Measurements from ENCODE around the gene CREB3L4.
A peak's percentile ranks its signal among the peaks of the same experiment; 100 is the strongest.
"Not testable (repeated sequence)": the region's sequence is repeated elsewhere in the genome, so short reads cannot be mapped to it uniquely, and the experiment has no call there.

The CREB3L4 gene

DNA sequence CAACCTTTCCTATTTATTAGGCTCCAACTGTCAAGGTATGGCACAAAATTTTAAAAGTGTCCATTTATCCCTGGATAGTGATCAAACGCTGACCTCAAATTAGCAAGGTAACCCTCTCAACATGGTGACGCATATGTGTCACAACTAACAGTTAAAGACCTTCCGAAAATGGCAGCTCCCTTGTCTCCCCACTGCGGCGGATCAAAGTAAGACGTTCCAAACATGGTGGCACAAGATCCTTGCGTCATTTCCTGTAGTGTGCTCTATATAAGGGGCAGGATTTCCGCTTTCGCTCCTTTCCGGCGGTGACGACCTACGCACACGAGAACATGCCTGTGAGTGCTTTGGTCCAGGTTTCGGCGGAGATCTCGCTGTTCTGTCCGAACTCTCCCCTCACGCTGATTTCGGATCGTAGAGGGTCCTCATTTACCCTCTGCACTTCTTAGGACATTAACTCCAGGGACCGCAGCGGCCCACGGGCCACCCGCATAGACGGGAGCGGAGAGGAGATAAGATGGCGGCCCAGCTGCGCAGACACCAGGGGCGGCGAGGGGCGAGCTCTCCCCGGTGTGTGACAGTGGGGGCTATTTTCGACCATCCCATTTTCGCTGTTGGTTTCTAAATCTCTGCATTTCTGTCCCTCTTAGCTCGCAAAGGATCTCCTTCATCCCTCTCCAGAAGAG lies 22.9 kb downstream of the CREB3L4 start, which contains the start of gene RPS27:
Gene RPS27 (plus strand): TSS at position 295 of the 683 bp plus-strand sequence. CDS start 35 bp downstream, at position 330.
- DNase-seq = peak; percentile 99

- DNase-seq = no peak
Observed at GRCh38 chr1:153991151-153991630, 23.5 kb downstream of the CREB3L4 start.

DNA sequence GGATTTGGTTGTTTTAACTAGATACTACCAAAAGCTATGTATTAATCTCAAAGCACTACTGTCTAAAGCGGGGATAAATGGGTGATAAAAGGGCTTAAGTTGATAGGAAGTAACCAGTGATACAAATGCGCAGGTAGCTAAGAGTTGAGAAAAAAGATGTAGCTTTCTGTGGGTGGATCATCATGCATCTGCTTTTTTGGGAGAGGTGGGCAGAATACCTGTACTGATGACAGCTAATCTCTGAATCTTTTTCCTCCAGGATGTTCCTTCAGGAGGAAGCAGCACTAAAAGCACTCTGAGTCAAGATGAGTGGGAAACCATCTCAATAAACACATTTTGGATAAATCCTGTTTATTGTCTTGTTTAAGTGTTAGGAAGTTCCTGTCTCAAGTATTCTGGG lies 24.1 kb downstream of the CREB3L4 start:
- DNase-seq = no peak

DNA sequence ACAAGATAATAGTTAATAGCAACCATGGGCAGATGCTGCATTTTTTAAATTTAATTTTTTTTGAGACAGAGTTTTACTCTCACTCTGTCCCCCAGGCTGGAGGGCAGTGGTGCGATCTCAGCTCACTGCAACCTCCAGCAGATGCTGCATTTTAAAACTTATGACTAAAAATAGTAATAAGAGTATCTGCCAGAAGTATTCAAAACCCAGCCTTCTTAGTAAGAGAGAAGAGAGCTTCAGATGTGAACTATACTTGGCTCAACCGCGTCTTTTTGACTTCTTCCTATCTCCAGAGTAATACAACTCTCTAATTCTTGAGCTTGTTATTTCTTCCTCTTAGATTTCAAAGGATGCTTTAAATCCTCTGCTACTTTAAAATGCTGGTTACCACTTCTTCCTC lies 27.5 kb downstream of the CREB3L4 start:
- DNase-seq = no peak

- no peak for DNase-seq
Observed at GRCh38 chr1:153995640-153996039, 27.9 kb downstream of the CREB3L4 start.

- DNase-seq = not testable (repeated sequence)
Observed at GRCh38 chr1:153996882-153997281, 29.2 kb downstream of the CREB3L4 start.

DNA sequence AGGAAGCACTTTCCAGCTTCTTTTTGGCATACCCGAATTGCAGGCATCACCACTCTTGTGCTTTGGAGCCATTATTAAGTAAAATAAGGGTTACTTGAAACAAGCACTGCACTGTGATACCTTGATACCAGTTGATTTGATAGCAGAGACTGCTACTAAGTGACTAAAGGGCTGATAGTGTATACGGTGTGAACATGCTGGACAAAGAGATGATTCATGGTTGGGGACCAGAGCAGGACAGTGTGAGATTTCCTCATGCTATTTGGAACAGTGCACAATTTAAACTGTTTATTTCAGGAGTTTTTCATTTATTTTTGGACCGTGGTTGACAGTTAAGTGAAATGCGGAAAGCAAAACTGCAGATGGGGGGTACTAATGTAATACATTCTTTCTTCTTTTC lies 32.7 kb downstream of the CREB3L4 start:
- DNase-seq = no peak

DNA sequence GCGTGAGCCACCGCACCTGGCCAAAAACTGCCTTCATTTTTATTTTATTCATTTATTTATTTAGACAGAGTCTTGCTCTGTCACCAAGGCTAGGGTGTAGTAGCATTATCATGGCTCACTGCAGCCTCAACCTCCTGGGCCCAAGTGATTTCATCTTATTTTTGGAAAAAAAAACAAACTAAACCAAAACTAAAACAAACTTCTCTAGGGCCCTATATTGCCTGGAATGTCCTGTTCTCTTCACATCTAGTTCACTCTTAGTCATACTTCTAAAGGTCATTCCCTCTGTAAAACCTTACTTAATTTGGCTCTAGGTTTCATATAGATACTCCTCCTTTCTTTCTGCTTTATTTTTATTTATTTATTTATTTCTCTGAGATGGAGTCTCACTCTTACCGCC lies 38.4 kb downstream of the CREB3L4 start:
- DNase-seq = no peak

DNA sequence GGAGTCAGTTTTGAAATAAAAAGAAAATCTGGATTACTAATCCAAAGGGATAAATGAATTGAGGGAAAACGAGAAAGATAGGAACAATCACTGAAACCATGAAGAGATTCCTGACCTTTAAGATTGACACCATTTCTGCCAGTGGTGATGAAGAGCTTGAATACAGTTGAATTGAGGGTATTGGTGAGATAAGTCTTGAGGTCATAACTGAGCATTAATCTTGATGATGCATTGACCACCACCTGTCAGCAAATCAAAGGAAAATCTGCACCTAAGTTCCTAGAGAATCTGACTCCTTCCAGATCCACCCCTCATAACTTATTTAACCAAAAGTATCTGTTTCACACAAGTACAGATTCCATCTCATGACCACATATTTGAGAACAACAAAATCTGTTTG lies 44.4 kb downstream of the CREB3L4 start:
- DNase-seq = no peak

DNA sequence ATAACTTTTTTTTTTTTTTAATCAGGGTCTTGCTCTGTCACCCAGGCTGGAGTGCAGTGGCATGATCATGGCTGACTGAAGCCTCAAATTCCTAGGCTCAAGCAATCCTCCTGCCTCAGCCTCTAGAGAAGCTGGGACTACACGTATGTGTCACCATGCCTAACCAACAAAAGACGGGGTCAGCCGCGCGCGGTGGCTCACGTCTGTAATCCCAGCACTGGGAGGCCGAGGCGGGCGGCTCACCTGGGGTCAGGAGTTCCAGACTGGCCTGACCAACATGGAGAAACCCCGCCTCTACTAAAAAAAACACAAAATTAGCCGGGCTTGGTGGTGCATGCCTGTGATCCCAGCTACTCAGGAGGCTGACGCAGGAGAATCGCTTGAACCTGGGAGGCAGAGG lies 44.8 kb downstream of the CREB3L4 start:
- DNase-seq = not testable (repeated sequence)

DNA sequence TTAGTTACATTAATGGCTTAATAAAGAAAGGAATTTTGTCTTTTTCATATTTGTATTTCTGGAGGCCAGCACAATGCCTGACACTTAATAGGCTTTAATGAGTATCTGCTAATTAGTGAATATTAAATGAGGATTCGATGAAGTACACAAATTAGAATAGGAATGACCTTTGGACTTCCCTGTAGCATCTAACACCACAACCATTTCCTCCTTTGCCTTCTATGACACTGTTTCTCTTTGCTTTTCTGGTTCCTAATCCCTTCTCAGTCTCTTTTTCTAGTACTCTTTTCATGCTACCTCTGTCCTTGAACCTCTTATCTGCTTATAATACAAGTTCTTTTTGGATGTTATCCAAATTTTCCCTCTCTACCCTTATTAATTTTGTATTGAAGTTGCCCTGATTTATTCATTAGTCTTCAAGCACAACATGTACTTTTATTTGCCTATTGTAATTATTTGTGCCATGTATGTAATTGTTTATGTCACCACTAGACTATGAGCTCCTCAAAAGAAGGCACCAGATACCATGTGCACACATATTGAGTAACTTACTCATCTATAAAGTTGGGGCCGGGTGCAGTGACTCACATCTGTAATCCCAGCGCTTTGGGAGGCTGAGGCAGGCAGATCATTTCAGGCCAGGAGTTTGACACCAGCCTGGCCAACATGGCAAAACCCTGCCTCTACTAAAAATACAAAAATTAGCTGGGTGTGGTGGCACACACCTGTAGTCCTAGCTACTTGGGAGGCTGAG lies 46.6 kb downstream of the CREB3L4 start:
- no peak for DNase-seq

DNA sequence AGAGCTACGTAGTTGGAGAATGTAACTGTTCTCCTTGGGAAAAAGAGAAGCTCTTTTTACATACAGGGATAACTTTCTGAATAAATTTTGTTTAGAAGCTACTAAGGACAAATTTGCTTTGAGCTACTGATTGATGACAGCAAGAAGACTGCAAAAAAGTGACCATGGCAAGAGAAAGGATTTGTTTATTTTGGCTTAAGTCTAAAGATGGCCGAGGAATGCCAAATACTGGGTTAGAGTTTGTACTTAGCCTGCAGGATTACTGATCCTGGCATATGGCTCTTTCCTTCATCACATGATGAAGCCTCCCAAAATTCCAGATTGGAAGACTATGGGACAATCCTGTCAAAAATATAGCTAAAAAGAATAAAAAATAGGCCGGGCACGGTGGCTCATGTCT lies 51.6 kb downstream of the CREB3L4 start:
- no peak for DNase-seq

DNA sequence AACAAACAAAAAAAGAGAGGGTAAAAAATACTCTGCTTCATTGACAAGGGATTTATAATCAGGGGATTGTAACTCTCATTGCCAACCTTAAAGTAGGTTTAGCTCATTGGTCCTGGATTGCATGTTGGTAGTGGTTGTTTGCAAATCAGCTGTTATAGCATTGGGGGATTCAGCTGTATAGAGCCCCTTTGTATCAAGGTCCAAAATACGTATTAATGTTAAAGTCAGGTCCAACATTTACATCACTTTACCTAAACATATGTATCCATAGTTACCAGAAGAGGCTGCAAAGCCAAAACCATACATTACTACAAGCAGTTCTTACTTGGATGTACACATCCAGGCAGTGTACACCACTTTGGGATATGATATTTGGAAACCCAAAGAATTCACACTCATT lies 52.2 kb downstream of the CREB3L4 start:
- no peak for DNase-seq

All from OCI-M1 (cell line).